ENCODE results near the gene GRIK5.

GRCh38 chr19:41957161-41957837, 112.7 kb downstream of the GRIK5 start:
- no peak for TF ChIP-seq MAX (IDR thresholded peaks at IDR 0.05)
- no peak for TF ChIP-seq TCF12 (IDR thresholded peaks at IDR 0.05; ENCODE audit: low read depth, low read length)
- TF ChIP-seq POLR2A (IDR thresholded peaks at IDR 0.05; ENCODE audit: control extremely low read depth in 1 of 2, low read depth in 2 of 2, low read length in 2 of 2): no peak
- no peak for TF ChIP-seq EZH2 (IDR thresholded peaks at IDR 0.05; ENCODE audit: low read depth, low read length, severe bottlenecking)
- TF ChIP-seq ATF2 (IDR thresholded peaks at IDR 0.05; ENCODE audit: low read length): no peak
- TF ChIP-seq CEBPB (IDR thresholded peaks at IDR 0.05; ENCODE audit: low read depth, low read length): no peak
- TF ChIP-seq JUND (IDR thresholded peaks at IDR 0.05; ENCODE audit: low read length): no peak
- no peak for TF ChIP-seq CTCF (IDR thresholded peaks at IDR 0.05; ENCODE audit: control extremely low read depth in 1 of 3, insufficient read depth in 1 of 3, low read depth in 1 of 3, low read length in 3 of 3)
- TF ChIP-seq TEAD4 (IDR thresholded peaks at IDR 0.05; ENCODE audit: low read depth, low read length): no peak
- no peak for TF ChIP-seq CREB1 (IDR thresholded peaks at IDR 0.05)
- no peak for TF ChIP-seq POLR2AphosphoS5 (IDR thresholded peaks at IDR 0.05; ENCODE audit: low read depth, low read length)
- no peak for TF ChIP-seq CBX8 (IDR thresholded peaks at IDR 0.05; ENCODE audit: borderline replicate concordance, low read depth, low read length)
- no peak for TF ChIP-seq YY1 (IDR thresholded peaks at IDR 0.05; ENCODE audit: low read depth, low read length)
